Smooth muscle cell (in vitro differentiated cells): Measurements from ENCODE around the gene DMAC2. TPM values are rescaled to one million over a fixed set of nuclear protein-coding genes. Genes with fewer than 3 reads are reported as not detected.

ENCODE experiments used
- DNase-seq: peaks from one replicate; lab custom pipeline; 2025; ENCODE audit not compliant: unreplicated experiment; lab: John Stamatoyannopoulos, UW
- H2AFZ ChIP-seq: fragments of 200-600 bp; sonication (generic); 2 replicates; pipeline ENCODE4 v1.6.0; 2016; ENCODE audit warnings: antibody characterized with exemption, low read depth, mild to moderate bottlenecking
- H3F3A ChIP-seq: fragments of 200-600 bp; sonication (generic); 2 replicates; pipeline ENCODE4 v1.6.0; 2017; ENCODE audit warnings: antibody characterized with exemption, low read depth
- H3K27ac ChIP-seq: fragments of 200-600 bp; sonication (generic); 2 replicates; pipeline ENCODE4 v1.5.1; 2016; ENCODE audit warnings: low read depth, mild to moderate bottlenecking
- H3K27me3 ChIP-seq: fragments of 200-600 bp; sonication (generic); 2 replicates; pipeline ENCODE4 v1.6.1; 2016; ENCODE audit warnings: low read depth, mild to moderate bottlenecking
- H3K36me3 ChIP-seq: fragments of 200-600 bp; sonication (generic); 2 replicates; pipeline ENCODE4 v1.5.1; 2016; ENCODE audit warnings: low read depth
- H3K4me1 ChIP-seq: fragments of 200-600 bp; sonication (generic); 2 replicates; pipeline ENCODE4 v1.5.1; 2016; ENCODE audit warnings: low read depth
- H3K4me2 ChIP-seq: fragments of 200-600 bp; sonication (generic); 2 replicates; pipeline ENCODE4 v1.6.0; 2016; ENCODE audit warnings: mild to moderate bottlenecking
- H3K4me3 ChIP-seq: fragments of 200-600 bp; sonication (generic); 2 replicates; pipeline ENCODE4 v1.5.1; 2016; ENCODE audit warnings: mild to moderate bottlenecking
- H3K79me2 ChIP-seq: fragments of 200-600 bp; sonication (generic); 2 replicates; pipeline ENCODE4 v1.6.0; 2016; ENCODE audit warnings: low read depth, mild to moderate bottlenecking
- H3K9ac ChIP-seq: fragments of 200-600 bp; sonication (generic); 2 replicates; pipeline ENCODE4 v1.6.0; 2016; ENCODE audit warnings: low read depth
- H3K9me3 ChIP-seq: fragments of 200-600 bp; sonication (generic); replicated peaks from 2 replicates; pipeline ENCODE4 v1.5.1; 2016; ENCODE audit warnings: low read depth
- H4K20me1 ChIP-seq: fragments of 200-600 bp; sonication (generic); 2 replicates; pipeline ENCODE4 v1.6.0; 2016; ENCODE audit warnings: low read depth
- CTCF ChIP-seq: fragments of 200-600 bp; sonication (generic); IDR thresholded peaks from 2 replicates; pipeline ENCODE4 v1.5.1; 2017; ENCODE audit warnings: borderline replicate concordance, mild to moderate bottlenecking, antibody characterized with exemption; ENCODE audit not compliant: insufficient read depth, poor library complexity, severe bottlenecking
- WGBS: methylation state at CpG from one replicate; pipeline ENCODE4 v1.1.7; 2016; ENCODE audit warnings: low lambda C conversion rate; 5-methylcytosine and 5-hydroxymethylcytosine counted together
- polyA plus RNA-seq: library from polyadenylated mRNA; unstranded; fragments of >200 nt; fragmentation: Nextera tagmentation; extraction: Ambion mirVana; gene quantifications from 2 replicates; pipeline ENCODE4 v1.2.1, GENCODE V29; 2016
- total RNA-seq: library from RNA; depleted of rRNA; stranded (reverse); fragments of >200 nt; gene quantifications from 2 replicates; pipeline ENCODE4 v1.2.3, GENCODE V29; 2014

Gene DMAC2
- total and polyA plus RNA-seq, 2 experiments from 2014 or later, result 48.3 to 69.2 TPM

GRCh38 chr19:41426116-41426841, 13.4 kb downstream of the DMAC2 start:
- no peak overlapping the region for H3K27ac ChIP-seq

GRCh38 chr19:41425174-41426115, 14.3 kb downstream of the DMAC2 start:
- no peak for TF ChIP-seq CTCF
- Histone ChIP-seq H2AFZ (no peak overlapping the region), H3K79me2 (no peaks in the 10 kb centered on the region), H3K36me3 (no peaks in the 10 kb centered on the region), H3K9ac (no peak overlapping the region), H3K27ac (no peak overlapping the region), H3K4me2 (no peak overlapping the region), H3K27me3 (no peaks in the 10 kb centered on the region), H3K4me3 (no peak overlapping the region), H4K20me1 (no peaks in the 10 kb centered on the region), H3K9me3 (no peaks in the 10 kb centered on the region), H3F3A (no peaks in the 10 kb centered on the region), H3K4me1 (peaks cover 6% of the 10 kb centered on the region)
- 97% methylated on average over 28 of the region's 28 CpGs for WGBS
- DNase-seq, result no peak

More at GRCh38 chr19:41426116-41426841, 13.4 kb downstream of the DMAC2 start:
- Histone ChIP-seq H4K20me1 (no peaks in the 10 kb centered on the region), H3K79me2 (no peaks in the 10 kb centered on the region), H3K36me3 (no peaks in the 10 kb centered on the region), H3K4me2 (peak overlapping the region; percentile 98), H3K4me1 (peaks cover 6% of the 10 kb centered on the region), H3K4me3 (peak overlapping the region; percentile 67), H3K9ac (peak overlapping the region; percentile 73), H3F3A (no peaks in the 10 kb centered on the region), H3K9me3 (no peaks in the 10 kb centered on the region), H2AFZ (no peak overlapping the region), H3K27me3 (no peaks in the 10 kb centered on the region)
- WGBS, result 92% methylated on average over 36 of the region's 36 CpGs
- no peak for DNase-seq
- no peak for TF ChIP-seq CTCF

GRCh38 chr19:41424335-41425173, 15.2 kb downstream of the DMAC2 start:
- Histone ChIP-seq H3K4me3 (no peak overlapping the region), H3K4me1 (peaks cover 6% of the 10 kb centered on the region), H3K9me3 (no peaks in the 10 kb centered on the region), H3K27ac (no peak overlapping the region), H3K9ac (no peak overlapping the region), H3K79me2 (no peaks in the 10 kb centered on the region), H3K27me3 (no peaks in the 10 kb centered on the region), H3K36me3 (no peaks in the 10 kb centered on the region), H3F3A (no peaks in the 10 kb centered on the region), H4K20me1 (no peaks in the 10 kb centered on the region), H2AFZ (no peak overlapping the region), H3K4me2 (no peak overlapping the region)
- DNase-seq, result no peak
- 92% methylated on average over 21 of the region's 21 CpGs for WGBS
- no peak for TF ChIP-seq CTCF
